OCI-LY7 (cell line): ENCODE results near the gene KRT81. TPM values are rescaled to one million over a fixed set of nuclear protein-coding genes. Genes with fewer than 3 reads are reported as not detected.

Experiments used
- BruUV-seq: library from RNA; stranded (reverse); fragments of 400-500 nt; replicated peaks from 2 replicates; lab custom pipeline; 2021; lab: Mats Ljungman, UMichigan
- CTCF ChIA-PET: fragments of 300-600 bp; sonication (Branson Sonifier 250); formaldehyde crosslinking; loops from one replicate; lab custom pipeline; 2022; ENCODE audit warnings: antibody characterized with exemption; ENCODE audit not compliant: unreplicated experiment; lab: Charles Lee
- POLR2A ChIA-PET: fragments of 300-600 bp; sonication (Branson Sonifier 250); formaldehyde crosslinking; loops from one replicate; lab custom pipeline; 2022; ENCODE audit warnings: antibody characterized with exemption; lab: Charles Lee
- DNase-seq: peaks from one replicate; pipeline ENCODE4 v3.0.0-alpha.2; 2015; ENCODE audit warnings: low spot score
- H2AFZ ChIP-seq: fragments of 200-600 bp; sonication (generic), shearing (Covaris generic); 2 replicates; pipeline ENCODE4 v1.6.1; 2014; ENCODE audit warnings: mild to moderate bottlenecking, antibody characterized with exemption, low read length, moderate library complexity
- H3K27ac ChIP-seq: fragments of 200-600 bp; sonication (generic); 2 replicates; pipeline ENCODE4 v1.5.1; 2014; ENCODE audit warnings: mixed run types, low read depth, mild to moderate bottlenecking, moderate library complexity, low read length, inconsistent platforms; ENCODE audit not compliant: poor library complexity, severe bottlenecking
- H3K36me3 ChIP-seq: fragments of 200-600 bp; sonication (generic); 2 replicates; pipeline ENCODE4 v1.6.1; 2014; ENCODE audit warnings: mild to moderate bottlenecking, antibody characterized with exemption, low read length, moderate library complexity, mixed read lengths; ENCODE audit not compliant: insufficient read depth
- H3K4me1 ChIP-seq: fragments of 200-600 bp; sonication (generic); 2 replicates; pipeline ENCODE4 v1.5.1; 2014; ENCODE audit warnings: mild to moderate bottlenecking, low read length; ENCODE audit not compliant: insufficient read depth, poor library complexity, severe bottlenecking
- H3K4me2 ChIP-seq: fragments of 200-600 bp; sonication (generic); 2 replicates; pipeline ENCODE4 v1.6.1; 2014; ENCODE audit warnings: mild to moderate bottlenecking, low read length
- H3K4me3 ChIP-seq: fragments of 200-600 bp; sonication (generic); 2 replicates; pipeline ENCODE4 v1.5.1; 2014; ENCODE audit warnings: mild to moderate bottlenecking, low read depth, low read length; ENCODE audit not compliant: poor library complexity, severe bottlenecking
- H3K79me2 ChIP-seq: fragments of 200-600 bp; sonication (generic); 2 replicates; pipeline ENCODE4 v1.6.1; 2016; ENCODE audit warnings: low read depth, mild to moderate bottlenecking, low read length, moderate library complexity, mixed read lengths; ENCODE audit not compliant: insufficient read depth
- H3K9me2 ChIP-seq: fragments of 200-600 bp; sonication (generic); 2 replicates; pipeline ENCODE4 v1.6.1; 2016; ENCODE audit warnings: mild to moderate bottlenecking, low read length, mixed read lengths; ENCODE audit not compliant: insufficient read depth
- H3K9me3 ChIP-seq: fragments of 200-600 bp; sonication (generic); 2 replicates; pipeline ENCODE4 v1.6.1; 2014; ENCODE audit warnings: mild to moderate bottlenecking, mixed run types, low read length, mixed read lengths
- H4K20me1 ChIP-seq: fragments of 200-600 bp; sonication (generic); 2 replicates; pipeline ENCODE4 v1.6.1; 2014; ENCODE audit warnings: mild to moderate bottlenecking, antibody characterized with exemption, low read length, moderate library complexity, mixed read lengths; ENCODE audit not compliant: insufficient read depth
- EZH2phosphoT487 ChIP-seq: fragments of 200-600 bp; sonication (generic); IDR thresholded peaks from 2 replicates; pipeline ENCODE4 v1.6.1; 2018; ENCODE audit warnings: low read depth, borderline replicate concordance, mild to moderate bottlenecking, mixed run types, antibody characterized with exemption, low read length, moderate library complexity, mixed read lengths
- intact Hi-C: fragments of 100-400 bp; cut with micrococcal nuclease; formaldehyde crosslinking; loops from one replicate; pipeline ENCODE4 v1.10.0; 2022; ENCODE audit not compliant: unreplicated experiment
- total RNA-seq, 2 experiments: library from RNA; depleted of rRNA in 1 of 2; stranded (reverse); fragments of >200 nt in 1 of 2; shearing (Covaris generic) in 1 of 2; gene quantifications; 2 replicates each; pipeline ENCODE4 v1.2.3, GENCODE V29; 2014 to 2022
- TF ChIP-seq, protein P1 (sequence below): fragments of 200-600 bp; sonication (generic); conservative IDR thresholded peaks from 2 replicates; pipeline ENCODE4 v1.5.1; 2014; ENCODE audit warnings: mild to moderate bottlenecking, antibody characterized with exemption, low read length, moderate library complexity, mixed read lengths

Gene KRT81
- total RNA-seq, 2 experiments from 2014 or later = not detected

DNA sequence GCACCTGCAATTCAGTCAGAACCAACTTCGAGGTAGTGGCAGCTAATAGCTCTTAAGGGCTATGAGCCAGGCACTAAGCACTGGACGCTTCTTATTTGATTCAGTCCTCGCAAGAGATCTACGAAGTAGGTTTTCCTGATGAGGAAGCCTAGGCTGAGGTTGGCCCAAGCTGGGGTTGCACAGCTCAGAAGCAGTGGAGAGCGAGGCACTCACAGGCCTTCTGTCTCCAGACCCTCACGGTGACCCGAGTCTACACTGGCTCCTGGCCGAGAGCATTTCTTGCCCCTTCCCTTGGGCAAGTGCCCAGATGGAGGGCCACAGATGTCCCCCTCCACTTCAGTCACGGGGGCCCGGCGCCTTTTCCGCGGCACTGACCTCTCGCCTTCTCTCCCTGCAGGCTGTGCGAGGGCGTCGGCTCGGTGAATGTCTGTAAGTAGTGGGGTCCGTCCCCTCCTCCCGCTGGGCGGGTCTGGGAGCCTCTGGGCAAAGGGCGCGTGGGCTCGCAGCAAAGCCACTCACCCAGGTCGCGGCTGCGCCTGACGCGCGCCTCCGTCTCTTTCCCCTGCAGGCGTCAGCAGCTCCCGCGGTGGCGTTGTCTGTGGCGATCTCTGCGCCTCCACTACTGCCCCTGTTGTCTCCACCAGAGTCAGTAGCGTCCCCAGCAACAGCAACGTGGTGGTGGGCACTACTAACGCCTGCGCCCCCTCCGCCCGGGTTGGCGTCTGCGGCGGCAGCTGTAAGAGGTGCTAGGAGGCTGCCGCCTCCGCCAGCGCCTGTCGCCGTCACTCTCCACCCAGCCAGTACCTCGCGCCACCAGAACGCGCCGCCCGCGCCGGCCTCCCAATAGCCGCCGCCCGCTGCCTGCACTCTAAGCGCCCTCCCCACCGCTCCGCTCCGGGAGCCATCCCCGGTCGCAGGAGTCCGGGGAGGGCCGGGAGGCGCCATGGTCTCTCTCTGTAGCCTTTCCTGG, 16.8 kb upstream of the KRT81 start:
- H4K20me1 ChIP-seq = no peaks in the 10 kb centered on the region; the same call in 1 of the 2 replicates
- H3K9me2 ChIP-seq = no peaks in the 10 kb centered on the region
- ChIA-PET POLR2A (interaction anchor here (0.6 kb wide), 1 partner anchor 586 kb away, joined by 3 read pairs; no protein-coding TSS in a partner anchor), CTCF (no interaction called here)
- H3K79me2 ChIP-seq = no peaks in the 10 kb centered on the region
- TF ChIP-seq, protein P1, sequence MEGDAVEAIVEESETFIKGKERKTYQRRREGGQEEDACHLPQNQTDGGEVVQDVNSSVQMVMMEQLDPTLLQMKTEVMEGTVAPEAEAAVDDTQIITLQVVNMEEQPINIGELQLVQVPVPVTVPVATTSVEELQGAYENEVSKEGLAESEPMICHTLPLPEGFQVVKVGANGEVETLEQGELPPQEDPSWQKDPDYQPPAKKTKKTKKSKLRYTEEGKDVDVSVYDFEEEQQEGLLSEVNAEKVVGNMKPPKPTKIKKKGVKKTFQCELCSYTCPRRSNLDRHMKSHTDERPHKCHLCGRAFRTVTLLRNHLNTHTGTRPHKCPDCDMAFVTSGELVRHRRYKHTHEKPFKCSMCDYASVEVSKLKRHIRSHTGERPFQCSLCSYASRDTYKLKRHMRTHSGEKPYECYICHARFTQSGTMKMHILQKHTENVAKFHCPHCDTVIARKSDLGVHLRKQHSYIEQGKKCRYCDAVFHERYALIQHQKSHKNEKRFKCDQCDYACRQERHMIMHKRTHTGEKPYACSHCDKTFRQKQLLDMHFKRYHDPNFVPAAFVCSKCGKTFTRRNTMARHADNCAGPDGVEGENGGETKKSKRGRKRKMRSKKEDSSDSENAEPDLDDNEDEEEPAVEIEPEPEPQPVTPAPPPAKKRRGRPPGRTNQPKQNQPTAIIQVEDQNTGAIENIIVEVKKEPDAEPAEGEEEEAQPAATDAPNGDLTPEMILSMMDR = no peak
- TF ChIP-seq EZH2phosphoT487 = no peak
- intact Hi-C loops = no loop called here
- no peak for DNase-seq
- no peak overlapping the region for H2AFZ ChIP-seq
- no peak overlapping the region for H3K4me3 ChIP-seq
- no peaks in the 10 kb centered on the region for H3K9me3 ChIP-seq
- H3K27ac ChIP-seq = no peak overlapping the region
- no TSS peak for BruUV-seq
- no peaks in the 10 kb centered on the region for H3K36me3 ChIP-seq
- H3K4me1 ChIP-seq = peaks cover 7% of the 10 kb centered on the region
- H3K4me2 ChIP-seq = no peak overlapping the region

DNA sequence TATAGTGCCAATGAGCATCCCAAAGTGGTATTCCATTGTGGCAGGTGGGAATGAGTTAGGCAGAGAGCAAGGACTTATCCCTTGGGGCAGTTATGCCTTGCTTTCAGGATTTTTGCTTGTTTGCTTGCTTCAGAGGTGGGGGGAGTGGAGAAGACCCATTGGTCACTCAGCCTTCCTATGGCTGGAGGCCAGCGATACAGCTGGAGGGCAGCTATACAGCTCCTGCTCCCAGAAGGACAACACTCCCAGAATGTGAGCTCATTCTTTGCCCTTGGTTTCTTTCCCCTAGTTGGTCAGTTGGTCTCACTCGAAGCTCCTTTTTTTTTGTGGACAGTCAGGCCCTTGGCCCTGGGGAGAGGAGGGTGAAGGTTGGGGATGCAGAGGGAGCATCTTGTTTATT, 15.4 kb upstream of the KRT81 start:
- H3K27ac ChIP-seq = no peak overlapping the region
- no peak overlapping the region for H3K4me2 ChIP-seq
- no peak overlapping the region for H3K4me3 ChIP-seq
- DNase-seq = no peak
- H2AFZ ChIP-seq = no peak overlapping the region
- no peaks in the 10 kb centered on the region for H3K9me3 ChIP-seq
- TF ChIP-seq, protein P1 = no peak
- TF ChIP-seq EZH2phosphoT487 = no peak
- H4K20me1 ChIP-seq = no peaks in the 10 kb centered on the region; the same call in 1 of the 2 replicates
- CTCF ChIA-PET = no interaction called here
- intact Hi-C loops = no loop called here
- POLR2A ChIA-PET = no interaction called here
- H3K36me3 ChIP-seq = no peaks in the 10 kb centered on the region
- no TSS peak for BruUV-seq
- H3K9me2 ChIP-seq = no peaks in the 10 kb centered on the region
- H3K79me2 ChIP-seq = no peaks in the 10 kb centered on the region
- peaks cover 7% of the 10 kb centered on the region for H3K4me1 ChIP-seq
